Uterus (tissue), 2 donors: ENCODE measurements around the gene CREB5.

Source experiments
- POLR2A ChIP-seq, 2 donors: fragments of 450-650 bp; IDR thresholded peaks; one replicate each; pipeline ENCODE4 v1.6.1; 2016; ENCODE audit warnings: antibody characterized with exemption in 2 of 2, mild to moderate bottlenecking in 1 of 2, moderate library complexity in 1 of 2
- TF ChIP-seq, protein P1 (sequence below), 4 experiments: fragments of 200-600 bp in 2 of 4; fragments of 450-650 bp in 2 of 4; sonication (generic) in 2 of 4; IDR thresholded peaks; one replicate each; pipeline ENCODE4 v1.5.1; 2016 to 2019; ENCODE audit warnings: antibody characterized with exemption in 4 of 4, mild to moderate bottlenecking in 2 of 4, moderate library complexity in 1 of 4

DNA sequence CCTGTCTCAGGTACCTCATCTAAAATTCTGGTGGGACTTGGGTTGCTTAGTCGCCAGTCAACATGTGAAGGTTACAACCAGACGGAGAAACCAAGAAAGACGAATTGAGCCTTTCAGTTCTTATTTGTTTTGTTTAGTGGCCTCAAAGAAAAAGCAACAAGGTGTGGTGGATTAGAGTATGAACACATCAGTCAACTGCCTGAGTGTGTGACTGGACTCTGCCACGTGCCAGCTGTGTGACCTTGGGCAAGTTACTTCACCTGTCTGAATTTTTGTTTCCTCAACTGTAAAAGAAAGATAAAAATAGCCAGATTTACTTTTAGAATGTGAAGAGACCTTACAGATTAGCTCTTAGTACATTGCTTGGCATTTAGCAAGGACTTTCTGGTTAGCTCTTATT is 259.2 kb downstream of the CREB5 start:
- TF ChIP-seq POLR2A (IDR thresholded peaks at IDR 0.05), result no peak
- TF ChIP-seq, protein P1, sequence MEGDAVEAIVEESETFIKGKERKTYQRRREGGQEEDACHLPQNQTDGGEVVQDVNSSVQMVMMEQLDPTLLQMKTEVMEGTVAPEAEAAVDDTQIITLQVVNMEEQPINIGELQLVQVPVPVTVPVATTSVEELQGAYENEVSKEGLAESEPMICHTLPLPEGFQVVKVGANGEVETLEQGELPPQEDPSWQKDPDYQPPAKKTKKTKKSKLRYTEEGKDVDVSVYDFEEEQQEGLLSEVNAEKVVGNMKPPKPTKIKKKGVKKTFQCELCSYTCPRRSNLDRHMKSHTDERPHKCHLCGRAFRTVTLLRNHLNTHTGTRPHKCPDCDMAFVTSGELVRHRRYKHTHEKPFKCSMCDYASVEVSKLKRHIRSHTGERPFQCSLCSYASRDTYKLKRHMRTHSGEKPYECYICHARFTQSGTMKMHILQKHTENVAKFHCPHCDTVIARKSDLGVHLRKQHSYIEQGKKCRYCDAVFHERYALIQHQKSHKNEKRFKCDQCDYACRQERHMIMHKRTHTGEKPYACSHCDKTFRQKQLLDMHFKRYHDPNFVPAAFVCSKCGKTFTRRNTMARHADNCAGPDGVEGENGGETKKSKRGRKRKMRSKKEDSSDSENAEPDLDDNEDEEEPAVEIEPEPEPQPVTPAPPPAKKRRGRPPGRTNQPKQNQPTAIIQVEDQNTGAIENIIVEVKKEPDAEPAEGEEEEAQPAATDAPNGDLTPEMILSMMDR (IDR thresholded peaks at IDR 0.05), result no peak
